ENCODE results near the gene LRRC7.

GRCh38 chr1:69710484-69711189 is 142.9 kb downstream of the LRRC7 start:
- TF ChIP-seq POLR2A (IDR thresholded peaks at IDR 0.05), result no peak
- no peak for TF ChIP-seq CTCF (IDR thresholded peaks at IDR 0.05)
- TF ChIP-seq EP300 (IDR thresholded peaks at IDR 0.05), result no peak

All from ovary (tissue), 3 donors.